Measurements from ENCODE around the gene KRT83. TPM values are rescaled to one million over a fixed set of nuclear protein-coding genes. Genes with fewer than 3 reads are reported as not detected.

The KRT83 gene
- total and polyA plus RNA-seq, 2 donors (not counting 1 experiment from before 2014, with no cell fraction given), result not detected

DNA sequence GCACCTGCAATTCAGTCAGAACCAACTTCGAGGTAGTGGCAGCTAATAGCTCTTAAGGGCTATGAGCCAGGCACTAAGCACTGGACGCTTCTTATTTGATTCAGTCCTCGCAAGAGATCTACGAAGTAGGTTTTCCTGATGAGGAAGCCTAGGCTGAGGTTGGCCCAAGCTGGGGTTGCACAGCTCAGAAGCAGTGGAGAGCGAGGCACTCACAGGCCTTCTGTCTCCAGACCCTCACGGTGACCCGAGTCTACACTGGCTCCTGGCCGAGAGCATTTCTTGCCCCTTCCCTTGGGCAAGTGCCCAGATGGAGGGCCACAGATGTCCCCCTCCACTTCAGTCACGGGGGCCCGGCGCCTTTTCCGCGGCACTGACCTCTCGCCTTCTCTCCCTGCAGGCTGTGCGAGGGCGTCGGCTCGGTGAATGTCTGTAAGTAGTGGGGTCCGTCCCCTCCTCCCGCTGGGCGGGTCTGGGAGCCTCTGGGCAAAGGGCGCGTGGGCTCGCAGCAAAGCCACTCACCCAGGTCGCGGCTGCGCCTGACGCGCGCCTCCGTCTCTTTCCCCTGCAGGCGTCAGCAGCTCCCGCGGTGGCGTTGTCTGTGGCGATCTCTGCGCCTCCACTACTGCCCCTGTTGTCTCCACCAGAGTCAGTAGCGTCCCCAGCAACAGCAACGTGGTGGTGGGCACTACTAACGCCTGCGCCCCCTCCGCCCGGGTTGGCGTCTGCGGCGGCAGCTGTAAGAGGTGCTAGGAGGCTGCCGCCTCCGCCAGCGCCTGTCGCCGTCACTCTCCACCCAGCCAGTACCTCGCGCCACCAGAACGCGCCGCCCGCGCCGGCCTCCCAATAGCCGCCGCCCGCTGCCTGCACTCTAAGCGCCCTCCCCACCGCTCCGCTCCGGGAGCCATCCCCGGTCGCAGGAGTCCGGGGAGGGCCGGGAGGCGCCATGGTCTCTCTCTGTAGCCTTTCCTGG is 13.1 kb downstream of the KRT83 start:
- no peak overlapping the region for H3K4me3 Mint-ChIP-seq
- ChIA-PET CTCF (interaction anchor here (0.5 kb wide), 1 partner anchor 25 kb away, joined by 3 read pairs; no protein-coding TSS in a partner anchor), POLR2A (no interaction called here)
- no peak overlapping the region for H3K9ac ChIP-seq (ENCODE audit: low read length)
- H2AFZ ChIP-seq (ENCODE audit: insufficient read depth, low read depth, low read length, poor library complexity, severe bottlenecking), result no peak overlapping the region
- H3K4me3 ChIP-seq (ENCODE audit: control extremely low read depth in 1 of 5, extremely low read depth in 1 of 5, insufficient read depth in 1 of 5, low read depth in 2 of 5, low read length in 4 of 5), result no peak overlapping the region
- H3K27ac Mint-ChIP-seq, result no peak overlapping the region
- H3K36me3 ChIP-seq (replicated peaks in 1 of 2; ENCODE audit: control extremely low read depth in 1 of 2, control insufficient read depth in 1 of 2, extremely low read depth in 1 of 2, insufficient read depth in 2 of 2, low read length in 1 of 2), result no peaks in the 10 kb centered on the region
- WGBS (ENCODE audit: insufficient coverage), result 11% methylated on average over 69 of the region's 71 CpGs
- no peaks in the 10 kb centered on the region for H4K20me1 ChIP-seq (ENCODE audit: control insufficient read depth, insufficient read depth, low read length, poor library complexity, severe bottlenecking)
- H3K27me3 ChIP-seq (replicated peaks in 1 of 4; ENCODE audit: control extremely low read depth in 1 of 4, control insufficient read depth in 3 of 4, insufficient read depth in 4 of 4, low read length in 3 of 4), result peaks cover 0 to 38% (median 11%) of the 10 kb centered on the region in 4 experiments
- peaks cover 3% of the 10 kb centered on the region for H3K4me1 Mint-ChIP-seq
- H3K4me2 ChIP-seq (replicated peaks; ENCODE audit: low read depth, low read length, poor library complexity, severe bottlenecking), result no peak overlapping the region
- intact Hi-C loops (cut with micrococcal nuclease), result no loop called here
- H3K4me1 ChIP-seq (ENCODE audit: control insufficient read depth in 2 of 2, insufficient read depth in 2 of 2, low read length in 2 of 2), result no peaks in the 10 kb centered on the region
- TF ChIP-seq, protein P1, sequence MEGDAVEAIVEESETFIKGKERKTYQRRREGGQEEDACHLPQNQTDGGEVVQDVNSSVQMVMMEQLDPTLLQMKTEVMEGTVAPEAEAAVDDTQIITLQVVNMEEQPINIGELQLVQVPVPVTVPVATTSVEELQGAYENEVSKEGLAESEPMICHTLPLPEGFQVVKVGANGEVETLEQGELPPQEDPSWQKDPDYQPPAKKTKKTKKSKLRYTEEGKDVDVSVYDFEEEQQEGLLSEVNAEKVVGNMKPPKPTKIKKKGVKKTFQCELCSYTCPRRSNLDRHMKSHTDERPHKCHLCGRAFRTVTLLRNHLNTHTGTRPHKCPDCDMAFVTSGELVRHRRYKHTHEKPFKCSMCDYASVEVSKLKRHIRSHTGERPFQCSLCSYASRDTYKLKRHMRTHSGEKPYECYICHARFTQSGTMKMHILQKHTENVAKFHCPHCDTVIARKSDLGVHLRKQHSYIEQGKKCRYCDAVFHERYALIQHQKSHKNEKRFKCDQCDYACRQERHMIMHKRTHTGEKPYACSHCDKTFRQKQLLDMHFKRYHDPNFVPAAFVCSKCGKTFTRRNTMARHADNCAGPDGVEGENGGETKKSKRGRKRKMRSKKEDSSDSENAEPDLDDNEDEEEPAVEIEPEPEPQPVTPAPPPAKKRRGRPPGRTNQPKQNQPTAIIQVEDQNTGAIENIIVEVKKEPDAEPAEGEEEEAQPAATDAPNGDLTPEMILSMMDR (IDR thresholded peaks at IDR 0.05), result no peak
- TF ChIP-seq EZH2 (IDR thresholded peaks at IDR 0.05; ENCODE audit: borderline replicate concordance, insufficient read depth, low read depth, low read length, poor library complexity, severe bottlenecking), result no peak
- ATAC-seq (ENCODE audit: low read depth) (no peak), DNase-seq (no peak)
- H3K79me2 ChIP-seq (ENCODE audit: control insufficient read depth, insufficient read depth, low read length), result no peaks in the 10 kb centered on the region
- peaks cover 53% of the 10 kb centered on the region for H3K27me3 Mint-ChIP-seq
- H3K9me3 Mint-ChIP-seq (ENCODE audit: insufficient read depth), result no peaks in the 10 kb centered on the region
- no peak overlapping the region for H3K27ac ChIP-seq (ENCODE audit: low read length in 2 of 2)
- H3K9me3 ChIP-seq (ENCODE audit: control extremely low read depth in 1 of 3, control insufficient read depth in 2 of 3, insufficient read depth in 1 of 3, low read length in 2 of 3), result no peaks in the 10 kb centered on the region

DNA sequence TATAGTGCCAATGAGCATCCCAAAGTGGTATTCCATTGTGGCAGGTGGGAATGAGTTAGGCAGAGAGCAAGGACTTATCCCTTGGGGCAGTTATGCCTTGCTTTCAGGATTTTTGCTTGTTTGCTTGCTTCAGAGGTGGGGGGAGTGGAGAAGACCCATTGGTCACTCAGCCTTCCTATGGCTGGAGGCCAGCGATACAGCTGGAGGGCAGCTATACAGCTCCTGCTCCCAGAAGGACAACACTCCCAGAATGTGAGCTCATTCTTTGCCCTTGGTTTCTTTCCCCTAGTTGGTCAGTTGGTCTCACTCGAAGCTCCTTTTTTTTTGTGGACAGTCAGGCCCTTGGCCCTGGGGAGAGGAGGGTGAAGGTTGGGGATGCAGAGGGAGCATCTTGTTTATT is 14.5 kb downstream of the KRT83 start:
- H3K9me3 Mint-ChIP-seq (ENCODE audit: insufficient read depth), result no peaks in the 10 kb centered on the region
- peaks cover 3% of the 10 kb centered on the region for H3K4me1 Mint-ChIP-seq
- peaks cover 41% of the 10 kb centered on the region for H3K27me3 Mint-ChIP-seq
- Histone ChIP-seq H3K27ac (ENCODE audit: low read length in 2 of 2) (no peak overlapping the region), H3K9me3 (ENCODE audit: control extremely low read depth in 1 of 3, control insufficient read depth in 2 of 3, insufficient read depth in 1 of 3, low read length in 2 of 3) (no peaks in the 10 kb centered on the region), H3K27me3 (replicated peaks in 1 of 4; ENCODE audit: control extremely low read depth in 1 of 4, control insufficient read depth in 3 of 4, insufficient read depth in 4 of 4, low read length in 3 of 4) (peaks cover 0 to 33% (median 11%) of the 10 kb centered on the region in 4 experiments), H3K36me3 (replicated peaks in 1 of 2; ENCODE audit: control extremely low read depth in 1 of 2, control insufficient read depth in 1 of 2, extremely low read depth in 1 of 2, insufficient read depth in 2 of 2, low read length in 1 of 2) (no peaks in the 10 kb centered on the region), H3K9ac (ENCODE audit: low read length) (no peak overlapping the region), H3K79me2 (ENCODE audit: control insufficient read depth, insufficient read depth, low read length) (no peaks in the 10 kb centered on the region), H2AFZ (ENCODE audit: insufficient read depth, low read depth, low read length, poor library complexity, severe bottlenecking) (no peak overlapping the region), H3K4me3 (ENCODE audit: control extremely low read depth in 1 of 5, extremely low read depth in 1 of 5, insufficient read depth in 1 of 5, low read depth in 2 of 5, low read length in 4 of 5) (no peak overlapping the region), H4K20me1 (ENCODE audit: control insufficient read depth, insufficient read depth, low read length, poor library complexity, severe bottlenecking) (no peaks in the 10 kb centered on the region), H3K4me2 (replicated peaks; ENCODE audit: low read depth, low read length, poor library complexity, severe bottlenecking) (no peak overlapping the region), H3K4me1 (ENCODE audit: control insufficient read depth in 2 of 2, insufficient read depth in 2 of 2, low read length in 2 of 2) (no peaks in the 10 kb centered on the region)
- WGBS (ENCODE audit: insufficient coverage), result 100% methylated on average over 2 of the region's 2 CpGs
- POLR2A ChIA-PET, result no interaction called here
- no peak overlapping the region for H3K27ac Mint-ChIP-seq
- intact Hi-C loops (cut with micrococcal nuclease), result no loop called here
- CTCF ChIA-PET, result interaction anchor here (0.8 kb wide), 2 partner anchors 9 to 18 kb away, joined by 3 read pairs; no protein-coding TSS in a partner anchor
- H3K4me3 Mint-ChIP-seq, result no peak overlapping the region
- no peak for ATAC-seq (ENCODE audit: low read depth)
- DNase-seq, result no peak
- TF ChIP-seq, protein P1 (IDR thresholded peaks at IDR 0.05), result no peak
- TF ChIP-seq EZH2 (IDR thresholded peaks at IDR 0.05; ENCODE audit: borderline replicate concordance, insufficient read depth, low read depth, low read length, poor library complexity, severe bottlenecking), result no peak
